Suppressor macrophage treated with lipopolysaccharide for 4 hours (primary cell): ENCODE data around the gene MAN1C1.
A peak's percentile ranks its signal among the peaks of the same experiment; 100 is the strongest.

Experiments used
- DNase-seq: peaks from one replicate; pipeline ENCODE4 v3.0.0-alpha.2; 2020

Gene MAN1C1

GRCh38 chr1:25700144-25700523 lies 83.5 kb downstream of the MAN1C1 start:
- DNase-seq, result no peak

GRCh38 chr1:25700626-25701025 lies 84.0 kb downstream of the MAN1C1 start:
- DNase-seq, result no peak

DNA sequence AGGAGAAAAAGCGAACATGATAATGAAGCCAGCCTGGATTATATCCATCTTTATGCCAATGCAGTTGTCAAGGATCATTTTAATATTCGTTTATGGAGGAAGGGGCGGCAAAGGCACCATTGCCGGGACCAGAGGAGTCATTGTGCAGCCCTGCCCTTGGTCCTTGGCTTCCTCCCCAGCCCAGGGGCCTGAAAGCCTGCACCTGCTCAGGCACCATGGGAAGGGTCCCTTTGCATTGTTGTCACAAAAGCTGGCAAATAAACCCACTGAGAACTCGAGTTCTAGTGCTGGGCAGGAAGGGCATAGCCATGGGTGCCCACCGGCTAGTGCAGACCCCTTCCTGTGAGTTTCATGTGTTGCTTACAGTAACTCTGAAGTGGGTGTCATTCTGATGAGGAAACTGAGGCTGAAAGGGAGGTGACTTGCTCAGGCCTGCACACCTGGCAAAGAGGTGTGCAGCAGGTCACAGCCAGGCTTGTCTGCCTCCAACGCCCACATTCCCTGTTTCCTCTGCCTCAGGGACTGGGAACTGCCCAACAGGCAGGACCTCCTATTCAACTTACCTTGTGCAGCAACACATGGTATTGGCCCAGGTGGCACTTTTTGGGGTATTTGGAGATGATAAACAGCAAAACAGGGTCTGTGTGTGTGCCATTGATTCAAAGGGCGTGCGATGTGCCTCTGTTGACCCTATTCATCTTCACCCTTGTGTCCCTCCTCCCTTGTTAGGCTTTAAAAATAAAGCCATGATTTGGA lies 84.6 kb downstream of the MAN1C1 start:
- no peak for DNase-seq

DNA sequence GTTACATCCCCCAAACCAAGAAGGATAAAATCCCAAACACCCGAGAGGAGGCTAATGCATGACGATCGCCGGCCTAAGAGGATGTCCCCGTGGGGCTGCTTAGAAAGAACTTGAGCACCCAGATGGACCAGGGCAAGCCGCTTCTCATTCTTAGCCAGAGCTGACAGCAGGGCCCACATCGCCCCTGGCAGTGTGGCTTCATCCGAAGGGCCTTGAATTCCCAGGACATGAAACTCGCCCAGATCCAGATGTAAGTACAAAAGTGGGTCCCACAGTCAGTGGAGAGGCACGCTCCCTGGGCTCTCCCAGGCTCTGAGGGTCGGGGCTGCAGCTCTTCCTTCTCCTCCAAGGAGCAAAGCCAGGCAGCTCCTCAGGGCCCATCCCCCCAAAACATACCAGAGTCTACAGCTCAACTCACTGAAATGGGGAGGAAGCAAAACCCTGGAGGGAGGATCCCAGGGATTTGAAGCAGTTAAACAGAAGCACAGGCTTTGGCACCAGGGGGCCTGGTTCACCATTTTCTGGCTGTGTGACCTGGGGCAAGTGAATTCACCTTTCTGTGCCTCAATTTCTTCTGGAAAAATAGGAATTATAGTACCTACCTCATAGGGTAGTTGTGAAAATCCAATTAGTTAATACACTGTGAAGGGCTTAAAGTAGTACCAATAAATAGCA lies 85.6 kb downstream of the MAN1C1 start:
- no peak for DNase-seq

- no peak for DNase-seq
Measured at GRCh38 chr1:25703041-25703440, 86.5 kb downstream of the MAN1C1 start.

GRCh38 chr1:25703671-25704266 lies 87.2 kb downstream of the MAN1C1 start:
- DNase-seq, result no peak

- DNase-seq, result peak; percentile 61
Measured at GRCh38 chr1:25704267-25704691, 87.7 kb downstream of the MAN1C1 start.

DNA sequence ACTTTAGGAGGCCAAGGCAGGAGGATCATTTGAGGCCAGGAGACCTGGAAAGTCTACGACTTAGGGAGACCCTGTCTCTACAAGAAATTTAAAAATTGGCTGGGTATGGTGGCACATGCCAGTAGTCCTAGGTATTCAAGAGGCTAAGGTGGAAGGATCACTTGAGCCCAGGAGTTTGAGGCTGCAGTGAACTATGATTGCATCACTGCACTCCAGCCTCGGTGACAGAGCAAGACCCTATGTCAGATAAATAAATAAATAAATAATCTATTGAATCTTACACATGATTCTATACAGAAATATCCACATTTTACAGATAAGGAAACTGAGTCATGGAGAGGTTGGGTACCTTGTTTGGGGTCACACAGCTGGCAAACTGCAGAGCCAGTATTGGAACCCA lies 89.1 kb downstream of the MAN1C1 start:
- no peak for DNase-seq

GRCh38 chr1:25706146-25707089 lies 89.8 kb downstream of the MAN1C1 start:
- peak; percentile 31 for DNase-seq

DNA sequence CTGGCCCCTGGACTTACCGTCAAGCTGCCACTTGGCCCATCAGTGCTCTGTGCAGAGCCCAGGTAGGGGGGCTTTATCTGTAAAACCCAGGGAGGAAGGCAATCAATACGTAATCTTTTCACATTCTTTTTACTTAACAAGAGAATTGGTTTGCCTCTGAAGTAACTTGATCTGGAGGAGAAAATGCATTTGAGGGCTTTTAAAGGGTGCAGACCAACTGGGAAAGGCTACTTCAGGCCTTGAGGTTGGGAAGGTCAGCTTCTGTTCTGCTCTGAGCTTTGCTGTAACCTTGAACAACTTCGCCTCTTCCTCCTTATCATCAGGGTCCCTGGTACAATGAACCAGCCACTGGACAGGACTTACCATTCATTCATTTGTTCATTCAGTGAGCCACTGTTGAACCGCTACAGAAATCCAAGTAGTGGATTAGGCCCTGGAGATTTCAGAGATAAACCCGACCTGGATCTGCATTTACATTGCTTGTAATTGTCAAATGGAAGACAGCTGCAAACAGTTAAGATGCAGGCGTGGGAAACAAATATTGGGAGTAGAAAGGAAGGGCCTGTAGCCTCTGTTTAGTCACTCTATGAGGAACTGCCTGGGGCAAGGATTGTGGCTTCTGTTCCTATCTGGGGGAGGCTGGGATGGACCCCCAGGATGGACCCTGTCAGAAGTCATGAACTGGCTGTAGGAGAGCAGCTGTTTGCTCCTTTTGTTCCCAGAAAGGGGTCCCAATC lies 90.9 kb downstream of the MAN1C1 start:
- DNase-seq, result no peak

GRCh38 chr1:25710583-25711347 lies 94.2 kb downstream of the MAN1C1 start:
- DNase-seq, result no peak

GRCh38 chr1:25711555-25712298 lies 95.1 kb downstream of the MAN1C1 start:
- DNase-seq, result peak; percentile 80

- DNase-seq, result no peak
Measured at GRCh38 chr1:25712299-25712970, 95.8 kb downstream of the MAN1C1 start.

DNA sequence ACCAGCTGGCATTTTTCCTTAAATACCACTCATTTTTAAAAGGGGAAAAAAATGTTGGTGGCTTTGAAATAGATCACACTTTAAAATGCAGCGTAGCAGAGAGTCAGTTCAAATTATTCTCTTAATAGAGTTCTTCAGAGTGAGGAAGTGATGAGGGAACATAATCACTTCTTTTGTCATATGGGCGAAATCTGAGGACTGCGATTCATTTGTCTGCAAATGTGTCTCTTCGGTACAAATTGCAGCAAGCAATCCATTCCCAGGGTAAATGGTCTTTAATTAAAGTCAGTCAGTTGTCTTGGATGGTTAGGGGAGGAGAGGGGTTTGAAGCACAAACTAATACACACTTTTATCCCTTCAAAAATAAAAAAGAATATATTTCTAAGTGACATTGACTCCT lies 97.4 kb downstream of the MAN1C1 start:
- no peak for DNase-seq

- no peak for DNase-seq
Measured at GRCh38 chr1:25714372-25714931, 97.9 kb downstream of the MAN1C1 start.

DNA sequence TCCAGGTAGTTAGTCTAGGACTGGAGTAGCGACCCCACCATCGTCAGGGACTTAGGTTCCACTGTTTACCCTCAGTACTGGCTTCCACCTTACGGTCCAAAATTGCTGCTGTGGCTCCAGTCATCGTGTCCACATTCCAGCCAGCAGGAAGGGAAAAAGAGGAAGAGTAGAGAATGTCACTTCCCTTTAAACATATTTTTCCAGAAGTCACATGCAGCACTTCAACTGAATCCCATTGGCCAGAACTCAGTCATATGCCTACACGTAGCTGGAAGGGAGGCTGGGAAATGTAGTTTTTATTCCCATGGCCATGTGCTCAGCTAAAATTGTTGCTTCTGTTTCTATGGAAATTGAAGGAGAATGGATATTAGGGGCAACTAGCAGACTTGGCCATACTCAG lies 99.3 kb downstream of the MAN1C1 start:
- peak; percentile 38 for DNase-seq

DNA sequence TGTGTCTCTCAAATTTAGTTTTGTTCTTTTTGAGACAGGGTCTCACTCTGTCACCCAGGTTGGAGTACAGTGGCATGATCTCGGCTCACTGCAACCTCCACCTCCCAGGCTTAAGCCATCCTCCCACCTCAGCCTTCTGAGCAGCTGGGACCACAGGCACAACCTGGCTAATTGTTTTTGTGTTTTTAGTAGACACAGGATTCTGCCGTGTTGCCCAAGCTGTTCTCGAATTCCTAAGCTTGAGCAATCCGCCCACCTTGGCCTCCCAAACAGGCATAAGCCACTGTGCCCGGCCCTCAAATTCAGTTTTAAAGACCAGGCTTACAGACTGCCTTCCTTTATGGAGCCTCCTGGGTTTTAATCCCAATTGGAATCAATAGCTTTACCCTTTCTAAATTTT lies 99.7 kb downstream of the MAN1C1 start:
- no peak for DNase-seq

GRCh38 chr1:25718732-25719131 lies 102.1 kb downstream of the MAN1C1 start:
- DNase-seq, result no peak

GRCh38 chr1:25720624-25721023 lies 104.0 kb downstream of the MAN1C1 start:
- no peak for DNase-seq
